CD14-positive monocyte (primary cell): ENCODE data around the gene PCDH1. TPM values are rescaled to one million over a fixed set of nuclear protein-coding genes. Genes with fewer than 3 reads are reported as not detected.

Source experiments
- DNase-seq, 3 donors: peaks; one replicate each; pipeline ENCODE4 v3.0.0-alpha.2; 2011 to 2022
- H2AFZ ChIP-seq: 2 replicates; pipeline ENCODE4 v1.6.0; 2012; ENCODE audit warnings: mild to moderate bottlenecking, low read depth, low read length, inconsistent platforms; ENCODE audit not compliant: insufficient read depth, poor library complexity, severe bottlenecking
- H3K27ac ChIP-seq, 2 donors: 1 replicate in 1 of 2; 2 replicates in 1 of 2; pipeline ENCODE4 v1.5.1; 2012 to 2013; ENCODE audit warnings: low read length in 2 of 2, control low read depth in 1 of 2, inconsistent platforms in 1 of 2, low read depth in 1 of 2, mild to moderate bottlenecking in 1 of 2
- H3K27me3 ChIP-seq, 2 donors: one replicate each; pipeline versions ENCODE4 v1.6.0 to v1.6.1; 2011 to 2013; ENCODE audit warnings: low read length in 2 of 2; ENCODE audit not compliant: control insufficient read depth in 2 of 2, insufficient read depth in 2 of 2
- H3K36me3 ChIP-seq, 2 donors: replicated peaks in 1 of 2; 1 replicate in 1 of 2; 2 replicates in 1 of 2; pipeline versions ENCODE4 v1.5.1 to v1.6.1; 2012 to 2013; ENCODE audit warnings: low read length in 2 of 2, control low read depth in 1 of 2, inconsistent platforms in 1 of 2, mild to moderate bottlenecking in 1 of 2; ENCODE audit not compliant: insufficient read depth in 2 of 2, control insufficient read depth in 1 of 2
- H3K4me1 ChIP-seq, 2 donors: 1 replicate in 1 of 2; 2 replicates in 1 of 2; pipeline versions ENCODE4 v1.5.1 to v1.6.1; 2012 to 2013; ENCODE audit warnings: low read length in 2 of 2, control low read depth in 1 of 2, inconsistent platforms in 1 of 2, mild to moderate bottlenecking in 1 of 2, moderate library complexity in 1 of 2; ENCODE audit not compliant: insufficient read depth in 2 of 2, control insufficient read depth in 1 of 2
- H3K4me2 ChIP-seq: replicated peaks from 2 replicates; pipeline ENCODE3; 2012; ENCODE audit warnings: low read length, moderate library complexity, mild to moderate bottlenecking; ENCODE audit not compliant: poor library complexity, severe bottlenecking; ENCODE audit errors: extremely low read depth
- H3K4me3 ChIP-seq, 3 experiments: fragments of 200-600 bp in 1 of 3; sonication (generic) in 1 of 3; replicated peaks in 1 of 3; 1 replicate in 2 of 3; 2 replicates in 1 of 3; pipeline ENCODE4 v1.5.1; 2011 to 2013; ENCODE audit warnings: low read length in 3 of 3, mild to moderate bottlenecking in 3 of 3, control low read depth in 2 of 3, low read depth in 2 of 3, inconsistent platforms in 1 of 3, moderate library complexity in 1 of 3
- H3K79me2 ChIP-seq: 2 replicates; pipeline ENCODE4 v1.6.0; 2012; ENCODE audit warnings: mild to moderate bottlenecking, control low read depth, inconsistent platforms, low read length, moderate library complexity; ENCODE audit not compliant: insufficient read depth
- H3K9ac ChIP-seq: 2 replicates; pipeline ENCODE4 v1.6.0; 2017; ENCODE audit warnings: low read length, mild to moderate bottlenecking; ENCODE audit not compliant: insufficient read depth, poor library complexity, severe bottlenecking
- H3K9me3 ChIP-seq, 2 donors: replicated peaks in 1 of 2; 1 replicate in 1 of 2; 2 replicates in 1 of 2; pipeline versions ENCODE4 v1.5.1 to v1.6.1; 2012 to 2013; ENCODE audit warnings: low read length in 2 of 2, control low read depth in 1 of 2; ENCODE audit not compliant: control insufficient read depth in 1 of 2, insufficient read depth in 1 of 2
- H4K20me1 ChIP-seq: 2 replicates; pipeline ENCODE4 v1.6.0; 2012; ENCODE audit warnings: mild to moderate bottlenecking, low read length, control low read depth, moderate library complexity; ENCODE audit not compliant: insufficient read depth
- H3K27ac Mint-ChIP-seq, 7 donors: one replicate each; pipeline ENCODE4 v1.8.0; 2020; ENCODE audit warnings: mild to moderate bottlenecking in 7 of 7, mixed read lengths in 7 of 7, moderate library complexity in 6 of 7, inconsistent platforms in 2 of 7
- H3K27me3 Mint-ChIP-seq, 3 donors: one replicate each; pipeline ENCODE4 v1.8.0; 2021 to 2022; ENCODE audit warnings: low read depth in 3 of 3, mild to moderate bottlenecking in 3 of 3, mixed read lengths in 3 of 3, moderate library complexity in 3 of 3, inconsistent platforms in 1 of 3
- H3K36me3 Mint-ChIP-seq, 2 donors: one replicate each; pipeline ENCODE4 v1.8.0; 2020; ENCODE audit warnings: mixed read lengths in 2 of 2, inconsistent platforms in 1 of 2, mild to moderate bottlenecking in 1 of 2
- H3K4me1 Mint-ChIP-seq: one replicate; pipeline ENCODE4 v1.8.0; 2020; ENCODE audit warnings: mild to moderate bottlenecking, mixed read lengths
- H3K4me3 Mint-ChIP-seq, 2 donors: one replicate each; pipeline ENCODE4 v1.8.0; 2020; ENCODE audit warnings: mild to moderate bottlenecking in 2 of 2, mixed read lengths in 2 of 2, moderate library complexity in 1 of 2
- H3K9me3 Mint-ChIP-seq, 7 donors: one replicate each; pipeline ENCODE4 v1.8.0; 2020 to 2022; ENCODE audit warnings: mixed read lengths in 7 of 7, mild to moderate bottlenecking in 6 of 7, moderate library complexity in 6 of 7, inconsistent platforms in 2 of 7
- WGBS: methylation state at CpG from one replicate; pipeline ENCODE4 v1.1.5; 2013; ENCODE audit warnings: missing lambda C conversion rate; ENCODE audit not compliant: insufficient coverage; 5-methylcytosine and 5-hydroxymethylcytosine counted together
- intact Hi-C, 2 donors: fragments of 100-400 bp; cut with micrococcal nuclease; formaldehyde crosslinking; loops; one replicate each; pipeline versions ENCODE4 v1.15.0 to v1.15.1; 2023
- polyA plus RNA-seq, 3 donors: library from polyadenylated mRNA; depleted of rRNA in 1 of 3; unstranded in 2 of 3; stranded (reverse) in 1 of 3; fragments of 300-500 nt in 2 of 3; fragments of >200 nt in 1 of 3; fragmentation: Illumina TruSeq in 2 of 3; gene quantifications; 1 replicate in 2 of 3; 2 replicates in 1 of 3; pipeline ENCODE4 v1.2.3, GENCODE V29; 2012 to 2021
- TF ChIP-seq, protein P1 (sequence below): fragments of 200-600 bp; IDR thresholded peaks from one replicate; pipeline ENCODE4 v1.8.0; 2022; ENCODE audit warnings: antibody characterized with exemption, mild to moderate bottlenecking

Gene PCDH1
- polyA plus RNA-seq, 3 donors = not detected

DNA sequence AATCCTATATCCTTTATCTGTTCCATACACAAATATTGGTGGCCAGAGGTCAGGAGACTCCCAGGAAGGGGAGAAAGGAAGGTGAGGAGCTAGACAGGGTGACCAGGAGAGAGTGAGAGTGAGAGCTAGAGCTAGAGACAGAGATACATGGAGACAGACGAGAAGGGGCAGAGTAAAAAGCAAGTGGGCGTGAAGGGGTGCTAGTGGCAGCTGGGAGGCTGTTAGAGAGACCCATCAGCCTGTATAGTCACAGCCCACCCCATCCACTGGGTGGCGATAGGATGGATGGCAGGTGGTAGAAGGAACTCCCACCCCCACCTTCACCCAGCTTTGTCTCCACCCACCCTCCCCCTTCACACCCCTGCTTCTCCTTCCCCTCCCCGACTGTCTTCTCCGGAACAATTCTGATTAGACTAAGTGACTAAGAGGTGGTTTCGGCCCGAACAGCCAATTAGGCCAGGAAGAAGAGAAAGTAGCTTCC, 32.8 kb downstream of the PCDH1 start:
- peaks cover 10 to 13% of the 10 kb centered on the region in 2 donors for H3K4me1 ChIP-seq
- TF ChIP-seq, protein P1, sequence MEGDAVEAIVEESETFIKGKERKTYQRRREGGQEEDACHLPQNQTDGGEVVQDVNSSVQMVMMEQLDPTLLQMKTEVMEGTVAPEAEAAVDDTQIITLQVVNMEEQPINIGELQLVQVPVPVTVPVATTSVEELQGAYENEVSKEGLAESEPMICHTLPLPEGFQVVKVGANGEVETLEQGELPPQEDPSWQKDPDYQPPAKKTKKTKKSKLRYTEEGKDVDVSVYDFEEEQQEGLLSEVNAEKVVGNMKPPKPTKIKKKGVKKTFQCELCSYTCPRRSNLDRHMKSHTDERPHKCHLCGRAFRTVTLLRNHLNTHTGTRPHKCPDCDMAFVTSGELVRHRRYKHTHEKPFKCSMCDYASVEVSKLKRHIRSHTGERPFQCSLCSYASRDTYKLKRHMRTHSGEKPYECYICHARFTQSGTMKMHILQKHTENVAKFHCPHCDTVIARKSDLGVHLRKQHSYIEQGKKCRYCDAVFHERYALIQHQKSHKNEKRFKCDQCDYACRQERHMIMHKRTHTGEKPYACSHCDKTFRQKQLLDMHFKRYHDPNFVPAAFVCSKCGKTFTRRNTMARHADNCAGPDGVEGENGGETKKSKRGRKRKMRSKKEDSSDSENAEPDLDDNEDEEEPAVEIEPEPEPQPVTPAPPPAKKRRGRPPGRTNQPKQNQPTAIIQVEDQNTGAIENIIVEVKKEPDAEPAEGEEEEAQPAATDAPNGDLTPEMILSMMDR = no peak
- Mint-ChIP-seq H3K36me3 (peaks cover 0 to 2% of the 10 kb centered on the region in 2 donors), H3K9me3 (peaks cover 0 to 1% (median 0%) of the 10 kb centered on the region in 7 donors), H3K4me1 (peaks cover 19% of the 10 kb centered on the region), H3K27ac (peak overlapping the region in 2 of 7 donors; percentile 4 to 15), H3K4me3 (no peak overlapping the region), H3K27me3 (peaks cover 17 to 40% (median 29%) of the 10 kb centered on the region in 3 donors)
- WGBS = 8% methylated on average over 2 of the region's 7 CpGs
- peaks cover 6 to 11% of the 10 kb centered on the region in 2 donors for H3K27me3 ChIP-seq
- intact Hi-C loops = no loop called here
- DNase-seq = peak in 1 of 3 donors; percentile 12
- H3K4me2 ChIP-seq = no peak overlapping the region
- H3K36me3 ChIP-seq = no peaks in the 10 kb centered on the region
- H3K9me3 ChIP-seq = no peaks in the 10 kb centered on the region
- no peak overlapping the region for H3K27ac ChIP-seq
- H3K79me2 ChIP-seq = no peaks in the 10 kb centered on the region
- H3K4me3 ChIP-seq = no peak overlapping the region
- no peak overlapping the region for H3K9ac ChIP-seq
- H4K20me1 ChIP-seq = no peaks in the 10 kb centered on the region
- H2AFZ ChIP-seq = no peak overlapping the region

DNA sequence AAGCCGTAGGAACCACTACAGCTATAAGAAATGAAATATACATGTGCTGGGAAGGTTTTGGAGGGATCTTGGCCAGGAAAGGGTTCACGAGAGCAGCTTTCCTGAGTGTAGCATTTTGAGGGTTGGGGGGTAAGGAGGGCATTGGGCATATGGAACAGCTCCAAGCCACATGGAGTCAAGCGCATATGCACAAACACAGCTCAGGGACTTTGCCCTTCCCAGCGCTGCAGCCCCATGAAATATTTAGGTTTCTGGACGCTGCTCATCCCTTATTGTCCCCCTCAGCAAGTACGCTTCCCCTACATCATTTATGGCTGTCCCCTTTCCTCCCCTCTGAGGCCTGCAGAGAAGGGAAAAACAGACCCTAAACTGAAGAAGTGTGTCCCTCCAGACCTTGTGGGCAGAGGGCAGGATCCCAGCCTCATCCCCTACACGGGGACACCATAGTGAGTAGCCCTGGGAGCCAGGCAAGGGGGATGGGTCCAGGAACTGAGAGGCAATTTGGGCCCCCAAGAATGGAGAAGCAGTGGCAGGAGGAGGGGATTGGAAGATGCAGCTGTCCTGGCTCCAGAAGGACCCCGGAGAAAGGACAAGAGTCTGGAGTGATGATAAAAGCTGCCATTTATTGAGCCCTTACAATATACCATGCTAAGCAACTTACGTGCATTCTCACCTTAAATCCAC, 33.7 kb downstream of the PCDH1 start:
- Histone ChIP-seq H3K79me2 (no peaks in the 10 kb centered on the region), H4K20me1 (no peaks in the 10 kb centered on the region), H3K27me3 (peaks cover 6 to 11% of the 10 kb centered on the region in 2 donors), H3K4me3 (no peak overlapping the region), H3K9me3 (no peaks in the 10 kb centered on the region), H3K36me3 (no peaks in the 10 kb centered on the region), H3K9ac (no peak overlapping the region), H3K4me1 (peaks cover 9 to 10% of the 10 kb centered on the region in 2 donors), H3K4me2 (no peak overlapping the region), H2AFZ (no peak overlapping the region), H3K27ac (no peak overlapping the region)
- intact Hi-C loops = no loop called here
- Mint-ChIP-seq H3K27ac (no peak overlapping the region), H3K9me3 (peaks cover 0 to 1% (median 0%) of the 10 kb centered on the region in 7 donors), H3K27me3 (peaks cover 17 to 40% (median 29%) of the 10 kb centered on the region in 3 donors), H3K4me1 (peaks cover 15% of the 10 kb centered on the region), H3K4me3 (no peak overlapping the region), H3K36me3 (peaks cover 0 to 2% of the 10 kb centered on the region in 2 donors)
- TF ChIP-seq, protein P1 = no peak
- 100% methylated on average over 2 of the region's 9 CpGs for WGBS
- DNase-seq = no peak
